SK-N-SH (cell line): Measurements from ENCODE around the gene BRD9. TPM values are rescaled to one million over a fixed set of nuclear protein-coding genes. Genes with fewer than 3 reads are reported as not detected.

ENCODE experiments used
- CTCF ChIA-PET: fragments of 300-600, 350-600 bp; formaldehyde crosslinking; extraction: SDS; loops from one replicate; lab custom pipeline; 2021; lab: Yijun Ruan, JAX
- POLR2A ChIA-PET: fragments of 350-600 bp; sonication (Branson Sonifier 250); formaldehyde crosslinking; extraction: SDS; loops from one replicate; lab custom pipeline; 2020; ENCODE audit warnings: antibody characterized with exemption, inconsistent platforms; lab: Yijun Ruan, JAX
- DNase-seq: peaks from one replicate; pipeline ENCODE4 v3.0.0; 2012
- H2AFZ ChIP-seq: fragments of 200-600 bp; sonication (generic); 2 replicates; pipeline ENCODE4 v1.8.1; 2016; ENCODE audit warnings: antibody characterized with exemption, mild to moderate bottlenecking, low read depth
- H3F3A ChIP-seq: fragments of 200-600 bp; sonication (generic); replicated peaks from 2 replicates; pipeline ENCODE3; 2016; ENCODE audit warnings: antibody characterized with exemption, mild to moderate bottlenecking; ENCODE audit not compliant: insufficient read depth
- H3K27ac ChIP-seq, 2 experiments: fragments of 200-500 bp in 1 of 2; fragments of 200-600 bp in 1 of 2; sonication (Bioruptor generic) in 1 of 2; sonication (generic), shearing (Covaris generic) in 1 of 2; 2 replicates each; pipeline versions ENCODE4 v1.5.1 to v1.6.1; 2014 to 2016; ENCODE audit warnings: low read depth in 2 of 2, inconsistent platforms in 1 of 2, low read length in 1 of 2, mild to moderate bottlenecking in 1 of 2, mixed read lengths in 1 of 2
- H3K27me3 ChIP-seq: fragments of 200-600 bp; sonication (generic), shearing (Covaris generic); 2 replicates; pipeline ENCODE4 v1.6.1; 2016; ENCODE audit warnings: mixed run types; ENCODE audit not compliant: insufficient read depth
- H3K36me3 ChIP-seq, 2 experiments: fragments of 200-500 bp in 1 of 2; fragments of 200-600 bp in 1 of 2; sonication (Bioruptor generic) in 1 of 2; sonication (generic) in 1 of 2; replicated peaks in 1 of 2; 2 replicates each; pipeline versions ENCODE3 to v1.5.1; 2014 to 2016; ENCODE audit warnings: low read length in 1 of 2, mild to moderate bottlenecking in 1 of 2; ENCODE audit not compliant: insufficient read depth in 2 of 2, control insufficient read depth in 1 of 2
- H3K4me1 ChIP-seq, 2 experiments: fragments of 200-500 bp in 1 of 2; fragments of 200-600 bp in 1 of 2; sonication (Bioruptor generic) in 1 of 2; sonication (generic), shearing (Covaris generic) in 1 of 2; 2 replicates each; pipeline versions ENCODE4 v1.5.1 to v1.6.1; 2014 to 2016; ENCODE audit warnings: low read depth in 1 of 2, low read length in 1 of 2, mixed run types in 1 of 2; ENCODE audit not compliant: insufficient read depth in 2 of 2, control insufficient read depth in 1 of 2
- H3K4me2 ChIP-seq: fragments of 200-600 bp; sonication (generic), shearing (Covaris generic); 2 replicates; pipeline ENCODE4 v1.6.1; 2017; ENCODE audit warnings: mixed run types
- H3K4me3 ChIP-seq, 2 experiments: fragments of 200-500 bp in 1 of 2; fragments of 200-600 bp in 1 of 2; sonication (Bioruptor generic) in 1 of 2; sonication (generic), shearing (Covaris generic) in 1 of 2; 2 replicates each; pipeline versions ENCODE4 v1.5.1 to v1.8.1; 2014 to 2016; ENCODE audit warnings: low read depth in 2 of 2, inconsistent platforms in 1 of 2, low read length in 1 of 2, mild to moderate bottlenecking in 1 of 2, mixed read lengths in 1 of 2, moderate library complexity in 1 of 2
- H3K79me2 ChIP-seq: fragments of 200-600 bp; sonication (generic); 2 replicates; pipeline ENCODE4 v1.8.1; 2017; ENCODE audit warnings: mild to moderate bottlenecking; ENCODE audit not compliant: insufficient read depth
- H3K9ac ChIP-seq: fragments of 200-600 bp; sonication (generic); 2 replicates; pipeline ENCODE4 v1.6.1; 2017; ENCODE audit warnings: mixed run types
- H3K9me2 ChIP-seq: fragments of 200-600 bp; sonication (generic); 2 replicates; pipeline ENCODE4 v1.6.1; 2017; ENCODE audit warnings: mixed run types
- H3K9me3 ChIP-seq: fragments of 200-600 bp; sonication (generic); 2 replicates; pipeline ENCODE4 v1.6.1; 2017; ENCODE audit warnings: mixed run types, mild to moderate bottlenecking, moderate library complexity
- H4K20me1 ChIP-seq: fragments of 200-600 bp; sonication (generic); 2 replicates; pipeline ENCODE4 v1.6.1; 2017; ENCODE audit warnings: mild to moderate bottlenecking, mixed run types; ENCODE audit not compliant: insufficient read depth
- CHD2 ChIP-seq: fragments of 150-350 bp; IDR thresholded peaks from 2 replicates; pipeline ENCODE4 v1.6.1; 2018; ENCODE audit warnings: low read length; ENCODE audit not compliant: partially characterized antibody
- ELF1 ChIP-seq: IDR thresholded peaks from 2 replicates; pipeline ENCODE4 v1.4.0; 2012
- EZH2phosphoT487 ChIP-seq: fragments of 200-600 bp; sonication (generic); IDR thresholded peaks from 2 replicates; pipeline ENCODE4 v1.6.1; 2017; ENCODE audit warnings: low read depth, mixed run types, mild to moderate bottlenecking, antibody characterized with exemption, moderate library complexity, borderline replicate concordance
- FOXJ3 ChIP-seq: sonication (generic); formaldehyde crosslinking; IDR thresholded peaks from 2 replicates; pipeline ENCODE4 v1.5.1; 2020; ENCODE audit warnings: mild to moderate bottlenecking, missing genetic modification reagents
- FOXM1 ChIP-seq: IDR thresholded peaks from 2 replicates; pipeline ENCODE4 v1.4.0; 2012; ENCODE audit warnings: low read depth, mild to moderate bottlenecking
- IRF3 ChIP-seq: fragments of 150-350 bp; IDR thresholded peaks from 2 replicates; pipeline ENCODE4 v1.6.1; 2016; ENCODE audit warnings: mild to moderate bottlenecking, low read depth, low read length
- MAX ChIP-seq: IDR thresholded peaks from 2 replicates; pipeline ENCODE4 v1.4.0; 2012; ENCODE audit warnings: low read depth
- MEF2A ChIP-seq: IDR thresholded peaks from 2 replicates; pipeline ENCODE4 v1.4.0; 2012; ENCODE audit warnings: low read depth, borderline replicate concordance
- MXI1 ChIP-seq: IDR thresholded peaks from 2 replicates; pipeline ENCODE4 v1.6.1; 2012; ENCODE audit warnings: mild to moderate bottlenecking, low read depth, low read length, improper control_type of control experiment
- NFIC ChIP-seq: IDR thresholded peaks from 2 replicates; pipeline ENCODE4 v1.4.0; 2012; ENCODE audit warnings: borderline replicate concordance
- PBX3 ChIP-seq: IDR thresholded peaks from 2 replicates; pipeline ENCODE4; 2012
- POLR2AphosphoS5 ChIP-seq: IDR thresholded peaks from 2 replicates; pipeline ENCODE4 v1.6.1; 2012; ENCODE audit warnings: low read depth, low read length
- RAD21 ChIP-seq: IDR thresholded peaks from 2 replicates; pipeline ENCODE4 v1.6.1; 2012; ENCODE audit warnings: mild to moderate bottlenecking, low read length
- REST ChIP-seq: IDR thresholded peaks from 2 replicates; pipeline ENCODE4 v1.6.1; 2012; ENCODE audit warnings: mild to moderate bottlenecking, low read depth, low read length, moderate library complexity
- RFX5 ChIP-seq: IDR thresholded peaks from 2 replicates; pipeline ENCODE4 v1.6.1; 2012; ENCODE audit warnings: mild to moderate bottlenecking, improper control_type of control experiment, low read length
- RXRA ChIP-seq: IDR thresholded peaks from 2 replicates; pipeline ENCODE4 v1.4.0; 2012; ENCODE audit warnings: low read depth, mild to moderate bottlenecking, borderline replicate concordance
- SMC3 ChIP-seq: IDR thresholded peaks from 2 replicates; pipeline ENCODE4 v1.6.1; 2012; ENCODE audit warnings: low read depth, low read length, improper control_type of control experiment
- TAF1 ChIP-seq: IDR thresholded peaks from 2 replicates; pipeline ENCODE4 v1.6.1; 2012; ENCODE audit warnings: low read depth, mild to moderate bottlenecking, low read length, moderate library complexity, borderline replicate concordance
- TCF12 ChIP-seq: IDR thresholded peaks from 2 replicates; pipeline ENCODE4 v1.4.0; 2012
- USF1 ChIP-seq: IDR thresholded peaks from 2 replicates; pipeline ENCODE4 v1.4.0; 2012; ENCODE audit warnings: low read depth, borderline replicate concordance
- YY1 ChIP-seq: IDR thresholded peaks from 2 replicates; pipeline ENCODE4 v1.4.0; 2012; ENCODE audit warnings: low read depth, mild to moderate bottlenecking
- WGBS: methylation state at CpG from one replicate; pipeline ENCODE4 v1.1.6; 2017; ENCODE audit warnings: low lambda C conversion rate; 5-methylcytosine and 5-hydroxymethylcytosine counted together
- polyA plus RNA-seq, 3 experiments: library from polyadenylated mRNA; depleted of rRNA; stranded (reverse); fragments of >200 nt; gene quantifications; 2 replicates each; pipeline ENCODE4 v1.2.3, GENCODE V29; 2012

BRD9 gene
- polyA plus RNA-seq, 1 of the 3 experiments (the other 2 are of a cell fraction): 19.5 TPM

GRCh38 chr5:885127-885442 is 7.5 kb downstream of the BRD9 start:
- Histone ChIP-seq H3K27me3 (no peaks in the 10 kb centered on the region), H3F3A (peaks cover 5% of the 10 kb centered on the region)
- CTCF ChIA-PET: interaction anchor here (0.6 kb wide), 1 partner anchor 14 kb away, joined by 3 read pairs; no protein-coding TSS in a partner anchor
- WGBS: 94% methylated on average over 5 of the region's 18 CpGs
- no peak for TF ChIP-seq PBX3
- no peak for TF ChIP-seq EZH2phosphoT487
- no peak for TF ChIP-seq RXRA
- no peak for TF ChIP-seq FOXJ3 (CRISPR knock-in tag)
- no peak for TF ChIP-seq MAX
- TF ChIP-seq IRF3: no peak
- TF ChIP-seq MXI1: no peak
- TF ChIP-seq ELF1: no peak
- TF ChIP-seq, all 33 proteins: peak for 0
- peaks cover 37% of the 10 kb centered on the region for H4K20me1 ChIP-seq
- H3K4me2 ChIP-seq: no peak overlapping the region
- H3K9ac ChIP-seq: no peak overlapping the region
- H2AFZ ChIP-seq: no peak overlapping the region
- peaks cover 85% of the 10 kb centered on the region for H3K79me2 ChIP-seq
- H3K9me3 ChIP-seq: no peaks in the 10 kb centered on the region
- H3K4me3 ChIP-seq: no peak overlapping the region
- H3K9me2 ChIP-seq: no peaks in the 10 kb centered on the region
- peaks cover 0 to under 1% of the 10 kb centered on the region in 2 experiments; a peak in 1 of 4 replicates for H3K4me1 ChIP-seq
- H3K36me3 ChIP-seq: peaks cover 70 to 80% of the 10 kb centered on the region in 2 experiments
- no peak overlapping the region for H3K27ac ChIP-seq
- POLR2A ChIA-PET: no interaction called here
- no peak for DNase-seq

- Histone ChIP-seq H3K4me3 (no peak overlapping the region), H3K9me2 (no peaks in the 10 kb centered on the region), H3K27me3 (no peaks in the 10 kb centered on the region), H3K4me1 (no peaks in the 10 kb centered on the region), H3K9me3 (no peaks in the 10 kb centered on the region), H3K79me2 (peaks cover 80% of the 10 kb centered on the region), H3K4me2 (no peak overlapping the region), H3K9ac (no peak overlapping the region), H2AFZ (no peak overlapping the region), H3F3A (peaks cover 5% of the 10 kb centered on the region), H3K36me3 (peaks cover 66 to 76% of the 10 kb centered on the region in 2 experiments), H3K27ac (no peak overlapping the region; a peak in 1 of 4 replicates), H4K20me1 (peaks cover 34% of the 10 kb centered on the region)
- 89% methylated on average over 4 of the region's 16 CpGs for WGBS
- DNase-seq: peak; percentile 28
- CTCF ChIA-PET: interaction anchor here (0.6 kb wide), 1 partner anchor 13 kb away, joined by 3 read pairs; no protein-coding TSS in a partner anchor
- POLR2A ChIA-PET: no interaction called here
- TF ChIP-seq TCF12 (no peak), SMC3 (no peak), RFX5 (no peak), MEF2A (no peak), TAF1 (no peak), FOXJ3 (CRISPR knock-in tag) (no peak), POLR2AphosphoS5 (no peak), YY1 (no peak), FOXM1 (no peak), CHD2 (no peak), RAD21 (no peak), REST (no peak), NFIC (no peak), USF1 (no peak)
These were observed 8.1 kb downstream of the BRD9 start for GRCh38 chr5:884345-885126.
